Suprapubic skin (tissue), 4 donors: ENCODE results near the gene CHI3L1.

Source experiments
- EP300 ChIP-seq: sonication (generic); formaldehyde crosslinking; IDR thresholded peaks from one replicate; pipeline ENCODE4 v1.6.1; 2017; ENCODE audit warnings: antibody characterized with exemption
- POLR2A ChIP-seq, 2 donors: fragments of 450-650 bp; IDR thresholded peaks; one replicate each; pipeline ENCODE4 v1.6.1; 2017; ENCODE audit warnings: antibody characterized with exemption in 2 of 2, mild to moderate bottlenecking in 2 of 2, moderate library complexity in 2 of 2
- POLR2AphosphoS5 ChIP-seq, 3 donors: sonication (generic); formaldehyde crosslinking; IDR thresholded peaks; one replicate each; pipeline ENCODE4 v1.6.1; 2017; ENCODE audit warnings: antibody characterized with exemption in 3 of 3
- TF ChIP-seq, protein P1 (sequence below), 2 donors: fragments of 200-600 bp in 1 of 2; fragments of 450-650 bp in 1 of 2; sonication (generic) in 1 of 2; IDR thresholded peaks; one replicate each; pipeline ENCODE4 v1.5.1; 2016 to 2019; ENCODE audit warnings: antibody characterized with exemption in 2 of 2, mild to moderate bottlenecking in 1 of 2, moderate library complexity in 1 of 2

DNA sequence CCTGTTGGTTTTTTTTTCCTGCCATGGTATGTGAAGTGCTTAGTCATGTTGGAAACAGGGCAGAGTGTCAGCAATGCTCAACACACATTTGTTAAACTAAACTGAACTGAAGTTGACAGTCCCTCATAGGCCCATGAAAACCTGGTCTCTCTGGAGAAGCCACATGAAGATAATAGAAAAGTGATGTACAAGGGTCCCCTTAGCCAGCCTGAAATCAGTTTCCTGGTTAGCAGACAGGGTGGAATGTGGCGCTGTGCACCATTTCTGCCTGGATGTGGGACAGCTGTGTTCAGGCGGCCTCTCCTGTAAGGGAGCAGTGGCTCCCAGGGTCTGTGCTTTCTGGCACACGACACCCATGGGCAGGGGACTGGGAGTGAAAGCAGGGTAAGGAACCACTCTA, 9.9 kb upstream of the CHI3L1 start:
- TF ChIP-seq POLR2AphosphoS5 (IDR thresholded peaks at IDR 0.05) (no peak), POLR2A (IDR thresholded peaks at IDR 0.05) (no peak), EP300 (no peak)
- TF ChIP-seq, protein P1, sequence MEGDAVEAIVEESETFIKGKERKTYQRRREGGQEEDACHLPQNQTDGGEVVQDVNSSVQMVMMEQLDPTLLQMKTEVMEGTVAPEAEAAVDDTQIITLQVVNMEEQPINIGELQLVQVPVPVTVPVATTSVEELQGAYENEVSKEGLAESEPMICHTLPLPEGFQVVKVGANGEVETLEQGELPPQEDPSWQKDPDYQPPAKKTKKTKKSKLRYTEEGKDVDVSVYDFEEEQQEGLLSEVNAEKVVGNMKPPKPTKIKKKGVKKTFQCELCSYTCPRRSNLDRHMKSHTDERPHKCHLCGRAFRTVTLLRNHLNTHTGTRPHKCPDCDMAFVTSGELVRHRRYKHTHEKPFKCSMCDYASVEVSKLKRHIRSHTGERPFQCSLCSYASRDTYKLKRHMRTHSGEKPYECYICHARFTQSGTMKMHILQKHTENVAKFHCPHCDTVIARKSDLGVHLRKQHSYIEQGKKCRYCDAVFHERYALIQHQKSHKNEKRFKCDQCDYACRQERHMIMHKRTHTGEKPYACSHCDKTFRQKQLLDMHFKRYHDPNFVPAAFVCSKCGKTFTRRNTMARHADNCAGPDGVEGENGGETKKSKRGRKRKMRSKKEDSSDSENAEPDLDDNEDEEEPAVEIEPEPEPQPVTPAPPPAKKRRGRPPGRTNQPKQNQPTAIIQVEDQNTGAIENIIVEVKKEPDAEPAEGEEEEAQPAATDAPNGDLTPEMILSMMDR (IDR thresholded peaks at IDR 0.05) = no peak
